T-helper 2 cell treated with Interferon-gamma antibody and Interleukin-4, amounts not matched to agents 5 μg/mL and 100 μg/mL, for 36 hours (primary cell): ENCODE data around the gene TMC4.
"Not testable (repeated sequence)": the region's sequence is repeated elsewhere in the genome, so short reads cannot be mapped to it uniquely, and the experiment has no call there.

ENCODE experiments used
- DNase-seq: peaks from one replicate; pipeline ENCODE4 v3.0.0; 2021; ENCODE audit warnings: low spot score
- H3K27ac Mint-ChIP-seq: one replicate; pipeline ENCODE4 v1.8.0; 2021; ENCODE audit warnings: mild to moderate bottlenecking, mixed read lengths
- H3K27me3 Mint-ChIP-seq: one replicate; pipeline ENCODE4 v1.8.0; 2021; ENCODE audit warnings: low read depth, mixed read lengths
- H3K36me3 Mint-ChIP-seq: one replicate; pipeline ENCODE4 v1.8.0; 2021; ENCODE audit warnings: low read depth, mixed read lengths
- H3K4me1 Mint-ChIP-seq: one replicate; pipeline ENCODE4 v1.8.0; 2021; ENCODE audit warnings: low read depth, mixed read lengths
- H3K4me3 Mint-ChIP-seq: one replicate; pipeline ENCODE4 v1.8.0; 2022; ENCODE audit warnings: mild to moderate bottlenecking, moderate library complexity, mixed read lengths
- H3K9me3 Mint-ChIP-seq: one replicate; pipeline ENCODE4 v1.8.0; 2021; ENCODE audit warnings: mixed read lengths

TMC4 gene, protein sequence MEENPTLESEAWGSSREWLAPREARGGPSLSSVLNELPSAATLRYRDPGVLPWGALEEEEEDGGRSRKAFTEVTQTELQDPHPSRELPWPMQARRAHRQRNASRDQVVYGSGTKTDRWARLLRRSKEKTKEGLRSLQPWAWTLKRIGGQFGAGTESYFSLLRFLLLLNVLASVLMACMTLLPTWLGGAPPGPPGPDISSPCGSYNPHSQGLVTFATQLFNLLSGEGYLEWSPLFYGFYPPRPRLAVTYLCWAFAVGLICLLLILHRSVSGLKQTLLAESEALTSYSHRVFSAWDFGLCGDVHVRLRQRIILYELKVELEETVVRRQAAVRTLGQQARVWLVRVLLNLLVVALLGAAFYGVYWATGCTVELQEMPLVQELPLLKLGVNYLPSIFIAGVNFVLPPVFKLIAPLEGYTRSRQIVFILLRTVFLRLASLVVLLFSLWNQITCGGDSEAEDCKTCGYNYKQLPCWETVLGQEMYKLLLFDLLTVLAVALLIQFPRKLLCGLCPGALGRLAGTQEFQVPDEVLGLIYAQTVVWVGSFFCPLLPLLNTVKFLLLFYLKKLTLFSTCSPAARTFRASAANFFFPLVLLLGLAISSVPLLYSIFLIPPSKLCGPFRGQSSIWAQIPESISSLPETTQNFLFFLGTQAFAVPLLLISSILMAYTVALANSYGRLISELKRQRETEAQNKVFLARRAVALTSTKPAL

DNA sequence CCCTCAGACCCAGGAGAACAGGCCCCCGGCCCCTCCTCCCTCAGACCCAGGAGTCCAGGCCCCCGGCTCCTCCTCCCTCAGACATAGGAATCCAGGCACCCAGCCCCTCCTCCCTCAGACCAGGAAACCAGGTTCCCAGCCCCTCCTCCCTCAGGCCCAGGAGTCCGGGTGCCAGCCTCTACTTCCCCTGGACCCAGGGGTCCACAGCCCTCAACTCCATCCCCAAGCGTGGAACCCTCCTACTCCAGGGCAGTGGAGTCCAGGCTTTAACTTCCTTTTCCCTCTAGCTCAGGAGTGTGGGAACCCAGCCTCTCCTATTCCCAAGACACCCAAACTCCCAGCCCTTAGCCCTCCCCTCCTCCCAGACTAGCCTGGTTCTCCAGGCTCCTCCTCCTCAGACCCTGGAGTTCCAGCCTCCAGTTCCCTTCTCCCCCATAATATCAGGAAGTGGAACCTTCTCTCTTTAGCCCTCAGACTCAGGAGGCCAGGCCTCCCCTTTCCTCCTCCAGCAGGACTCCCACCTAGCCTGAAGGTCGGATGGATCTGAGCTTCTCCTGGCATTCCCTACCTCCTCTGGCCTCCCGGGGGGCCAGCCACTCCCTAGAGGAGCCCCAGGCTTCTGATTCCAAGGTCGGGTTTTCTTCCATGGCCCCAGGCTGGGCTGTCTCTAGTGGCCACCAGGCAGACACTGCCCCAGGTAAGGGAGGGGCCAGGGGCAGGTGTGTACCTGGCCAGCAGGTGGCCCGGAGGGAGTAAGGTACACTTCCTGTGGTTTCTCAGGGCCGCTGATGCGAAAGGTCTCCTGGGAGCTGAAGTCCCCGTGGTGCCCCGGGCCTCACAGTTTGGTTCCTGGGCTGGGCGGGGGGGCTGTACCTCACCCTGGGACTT is at the start of gene TMC4:
Gene TMC4 (minus strand): TSS at position 690 of the 888 bp plus-strand sequence. CDS start 43 bp downstream, at position 647.
- peaks cover 5% of the 10 kb centered on the region for H3K4me1 Mint-ChIP-seq
- no peak for DNase-seq
- H3K27ac Mint-ChIP-seq: no peak within 1 kb of the TSS
- H3K4me3 Mint-ChIP-seq: no peak within 1 kb of the TSS
- H3K27me3 Mint-ChIP-seq: no peaks in the 10 kb centered on the region
- peaks cover 5% of the 10 kb centered on the region for H3K36me3 Mint-ChIP-seq
- no peaks in the 10 kb centered on the region for H3K9me3 Mint-ChIP-seq

DNA sequence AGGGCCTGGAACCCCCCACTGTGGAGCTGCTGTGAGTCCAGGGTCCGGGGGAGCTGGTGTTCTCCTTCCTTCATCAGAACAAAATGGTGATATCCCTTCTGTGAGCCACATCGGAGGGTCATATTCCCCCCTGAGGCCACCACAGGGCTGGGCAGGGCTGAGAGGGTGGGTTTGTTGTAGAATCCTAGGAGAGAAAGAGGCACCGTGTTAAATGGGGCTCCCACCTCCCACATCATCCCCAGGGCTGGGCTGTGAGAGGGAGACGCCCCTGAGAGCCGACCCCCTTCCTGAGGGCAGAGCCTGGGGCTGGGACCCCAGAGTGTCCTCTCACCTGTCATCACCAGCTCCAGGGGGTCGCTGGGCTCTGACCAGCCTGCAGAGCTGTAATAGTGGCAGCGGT is 49.0 kb upstream of the TMC4 start:
- H3K27ac Mint-ChIP-seq, H3K27me3 Mint-ChIP-seq, DNase-seq, H3K4me3 Mint-ChIP-seq, H3K4me1 Mint-ChIP-seq, H3K36me3 Mint-ChIP-seq, H3K9me3 Mint-ChIP-seq: not testable (repeated sequence)

DNA sequence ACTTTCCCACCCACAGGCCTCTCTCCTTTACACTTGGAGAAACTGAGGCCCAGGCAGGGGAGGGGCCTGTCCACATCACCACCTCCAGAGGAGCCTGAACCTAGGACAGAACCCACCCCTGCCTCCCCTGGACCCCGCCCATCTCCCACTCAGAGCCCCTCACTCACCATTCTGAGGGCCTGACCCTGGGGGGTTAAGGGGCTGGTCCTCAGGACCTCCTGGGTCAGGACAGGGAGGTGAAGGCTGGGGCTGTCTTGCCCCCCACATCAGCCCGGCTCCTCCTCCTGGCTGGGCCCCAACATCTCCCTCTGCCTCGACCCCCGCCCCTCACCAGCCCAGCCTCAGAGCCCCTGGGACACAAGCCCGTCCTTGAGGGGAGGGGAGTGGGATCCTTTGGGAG is 46.7 kb upstream of the TMC4 start:
- H3K4me1 Mint-ChIP-seq, H3K27me3 Mint-ChIP-seq, H3K9me3 Mint-ChIP-seq, H3K4me3 Mint-ChIP-seq, H3K27ac Mint-ChIP-seq, H3K36me3 Mint-ChIP-seq, DNase-seq: not testable (repeated sequence)

DNA sequence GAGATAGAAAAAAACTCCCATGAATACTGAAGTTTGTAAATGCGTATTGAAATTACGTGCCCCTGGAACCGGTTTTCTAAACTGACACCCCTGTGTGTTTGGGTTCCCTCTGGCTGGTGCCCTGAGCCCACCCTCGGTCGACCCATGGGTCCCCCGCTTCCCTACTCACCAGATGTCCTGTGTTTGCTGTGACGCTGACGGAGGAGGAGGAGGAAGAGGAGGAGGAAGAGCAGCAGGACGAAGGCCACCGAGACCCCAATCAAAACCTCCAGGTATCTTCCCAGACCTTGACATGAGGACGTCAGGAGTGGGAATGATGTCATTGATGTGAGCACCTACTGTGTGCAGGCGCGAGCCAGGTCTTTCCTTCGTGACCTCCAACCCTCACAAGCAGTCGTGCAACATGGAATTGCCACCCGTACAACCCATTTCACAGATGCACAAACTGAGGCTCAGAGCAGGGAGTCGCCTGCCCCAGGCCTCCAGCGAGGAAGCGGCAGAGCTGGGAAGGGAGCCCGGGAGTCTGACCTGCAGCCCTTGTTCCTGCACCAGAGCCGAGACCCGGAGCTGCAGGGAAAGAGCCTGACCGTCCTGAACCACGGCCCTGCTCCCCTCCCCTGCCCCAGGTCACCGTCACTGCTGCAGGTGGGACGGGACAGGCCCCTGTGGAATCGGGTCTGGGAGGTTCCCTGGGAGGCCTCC is 46.2 kb upstream of the TMC4 start:
- Mint-ChIP-seq H3K4me3 (no peak overlapping the region), H3K4me1 (peaks cover 5% of the 10 kb centered on the region), H3K27ac (no peak overlapping the region), H3K9me3 (no peaks in the 10 kb centered on the region), H3K36me3 (peaks cover 3% of the 10 kb centered on the region), H3K27me3 (peaks cover 3% of the 10 kb centered on the region)
- DNase-seq: no peak

DNA sequence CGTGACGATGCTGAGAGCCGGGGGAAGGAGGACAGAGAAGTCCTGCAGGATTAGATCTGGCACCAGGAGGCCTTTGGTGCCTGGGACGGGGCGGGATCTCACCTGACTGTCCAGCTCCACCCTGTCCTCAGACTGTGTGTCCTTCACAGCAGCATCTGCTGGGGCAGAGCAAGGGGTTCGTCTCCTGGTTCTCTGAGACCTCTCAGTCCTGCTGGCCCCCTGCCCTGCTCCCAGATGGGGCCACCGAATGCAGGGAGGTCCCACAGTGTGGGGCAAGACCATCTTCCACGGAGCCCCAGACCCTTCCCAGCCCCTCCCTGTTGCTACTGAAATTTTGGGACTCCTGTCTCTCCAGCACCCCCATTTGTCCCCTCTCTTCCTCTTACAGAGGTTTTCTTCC is 45.3 kb upstream of the TMC4 start:
- H3K27ac Mint-ChIP-seq: no peak overlapping the region
- no peaks in the 10 kb centered on the region for H3K27me3 Mint-ChIP-seq
- no peaks in the 10 kb centered on the region for H3K9me3 Mint-ChIP-seq
- peaks cover 5% of the 10 kb centered on the region for H3K4me1 Mint-ChIP-seq
- peaks cover 4% of the 10 kb centered on the region for H3K36me3 Mint-ChIP-seq
- DNase-seq: no peak
- no peak overlapping the region for H3K4me3 Mint-ChIP-seq

DNA sequence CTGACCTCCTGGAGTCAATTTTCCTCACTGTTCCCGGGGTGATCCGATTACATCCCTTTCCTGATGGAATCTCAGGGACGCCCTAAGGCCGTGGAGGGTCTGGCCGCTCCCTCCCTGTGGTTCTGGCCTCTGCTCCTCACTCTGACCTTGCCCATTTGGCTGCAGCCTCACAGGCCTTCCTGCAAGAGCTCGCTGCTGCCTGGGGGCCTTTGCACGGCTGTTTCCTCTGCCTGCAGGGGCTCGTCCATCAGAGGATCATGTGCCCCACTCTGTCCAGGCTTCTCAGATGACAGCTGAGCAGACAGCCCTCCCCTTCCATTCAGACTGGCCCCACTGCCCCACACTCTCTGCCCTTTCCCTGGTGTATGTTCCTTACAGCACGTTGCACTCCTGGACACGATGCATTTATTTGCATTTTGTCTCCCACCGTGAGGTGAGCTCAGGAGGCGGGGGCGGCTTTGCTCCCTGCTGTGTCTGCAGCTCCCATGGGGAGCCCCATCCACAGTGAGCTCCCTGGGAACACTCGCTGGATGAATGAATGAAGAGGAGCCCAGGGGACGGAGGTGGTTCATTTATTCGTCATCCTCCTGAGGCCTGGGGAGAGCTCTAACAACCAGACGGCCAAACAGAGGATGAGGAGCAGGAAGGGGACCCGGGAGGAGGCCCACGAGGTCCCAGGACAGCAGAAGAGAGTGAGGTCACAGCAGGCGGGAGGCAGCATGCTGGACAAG is 44.7 kb upstream of the TMC4 start:
- not testable (repeated sequence) for H3K27ac Mint-ChIP-seq, H3K27me3 Mint-ChIP-seq, H3K36me3 Mint-ChIP-seq, DNase-seq, H3K9me3 Mint-ChIP-seq, H3K4me3 Mint-ChIP-seq, H3K4me1 Mint-ChIP-seq

DNA sequence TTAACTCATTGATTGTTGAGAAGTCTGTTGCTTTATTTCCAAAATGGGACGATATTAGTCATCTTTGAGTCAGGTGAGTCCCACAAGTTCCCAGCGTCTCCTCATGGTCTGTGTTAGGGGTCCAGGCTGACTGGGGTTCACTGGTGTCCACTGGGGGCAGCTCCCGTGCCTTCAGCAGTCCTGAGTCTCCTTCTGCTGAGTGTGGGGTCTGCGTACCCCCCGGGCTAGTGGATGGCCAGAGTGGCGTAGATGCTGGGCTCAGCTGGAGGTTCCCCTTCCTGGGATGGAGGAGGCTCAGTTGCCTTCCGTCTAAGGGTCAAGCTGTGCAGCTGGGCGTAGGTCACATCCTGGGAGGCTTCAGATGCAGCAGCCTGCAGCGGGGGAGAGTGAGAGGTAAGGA is 43.9 kb upstream of the TMC4 start:
- no peaks in the 10 kb centered on the region for H3K9me3 Mint-ChIP-seq
- no peak overlapping the region for H3K4me3 Mint-ChIP-seq
- no peak for DNase-seq
- H3K27me3 Mint-ChIP-seq: no peaks in the 10 kb centered on the region
- no peaks in the 10 kb centered on the region for H3K4me1 Mint-ChIP-seq
- peaks cover 11% of the 10 kb centered on the region for H3K36me3 Mint-ChIP-seq
- H3K27ac Mint-ChIP-seq: no peak overlapping the region

DNA sequence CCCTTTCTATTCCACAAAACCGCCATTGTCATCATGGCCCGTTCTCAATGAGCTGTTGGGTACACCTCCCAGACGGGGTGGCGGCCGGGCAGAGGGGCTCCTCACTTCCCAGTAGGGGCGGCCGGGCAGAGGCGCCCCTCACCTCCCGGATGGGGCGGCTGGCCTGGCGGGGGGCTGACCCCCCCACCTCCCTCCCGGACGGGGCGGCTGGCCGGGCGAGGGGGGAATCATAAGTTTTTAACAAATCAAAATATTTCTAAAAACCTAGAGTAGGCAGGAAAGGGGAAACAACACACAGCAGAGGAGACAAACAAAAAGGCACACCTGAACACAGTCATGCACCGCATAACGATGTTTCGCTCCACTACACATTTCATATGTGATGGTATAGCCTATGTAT is 41.8 kb upstream of the TMC4 start:
- not testable (repeated sequence) for H3K27ac Mint-ChIP-seq, H3K9me3 Mint-ChIP-seq, DNase-seq, H3K27me3 Mint-ChIP-seq, H3K4me3 Mint-ChIP-seq
- peaks cover 24% of the 10 kb centered on the region for H3K36me3 Mint-ChIP-seq
- peaks cover 14% of the 10 kb centered on the region for H3K4me1 Mint-ChIP-seq

DNA sequence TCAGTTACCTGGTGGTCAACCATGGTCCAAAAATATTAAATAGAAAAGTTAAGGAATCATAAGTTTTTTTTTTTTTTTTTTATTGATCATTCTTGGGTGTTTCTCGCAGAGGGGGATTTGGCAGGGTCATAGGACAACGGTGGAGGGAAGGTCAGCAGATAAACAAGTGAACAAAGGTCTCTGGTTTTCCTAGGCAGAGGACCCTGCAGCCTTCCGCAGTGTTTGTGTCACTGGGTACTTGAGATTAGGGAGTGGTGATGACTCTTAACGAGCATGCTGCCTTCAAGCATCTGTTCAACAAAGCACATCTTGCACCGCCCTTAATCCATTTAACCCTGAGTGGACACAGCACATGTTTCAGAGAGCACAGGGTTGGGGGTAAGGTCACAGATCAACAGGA is 41.3 kb upstream of the TMC4 start:
- H3K36me3 Mint-ChIP-seq: peaks cover 24% of the 10 kb centered on the region
- H3K4me1 Mint-ChIP-seq: peaks cover 19% of the 10 kb centered on the region
- not testable (repeated sequence) for DNase-seq, H3K4me3 Mint-ChIP-seq, H3K9me3 Mint-ChIP-seq, H3K27me3 Mint-ChIP-seq, H3K27ac Mint-ChIP-seq

DNA sequence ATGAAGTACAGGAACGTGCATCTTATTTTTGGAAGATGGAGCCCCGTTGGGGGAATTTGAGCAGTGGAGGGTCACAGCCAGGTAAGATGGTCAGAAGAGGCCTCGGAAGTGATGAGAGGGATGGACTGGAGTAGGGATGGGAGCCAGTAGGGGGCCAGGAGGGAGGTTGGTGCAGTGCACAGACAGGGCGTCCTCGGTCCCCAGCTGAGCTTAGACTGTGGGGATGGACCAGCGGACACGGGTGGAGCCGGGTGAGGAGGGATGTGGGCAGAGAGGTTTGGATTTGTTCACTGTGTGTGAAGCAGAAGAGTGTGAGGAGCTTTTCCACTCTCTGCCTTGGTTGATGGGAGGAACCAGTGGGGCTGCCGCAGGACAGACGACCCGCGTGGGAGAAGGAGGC is 38.3 kb upstream of the TMC4 start:
- H3K4me3 Mint-ChIP-seq: peak overlapping the region; percentile 23
- no peaks in the 10 kb centered on the region for H3K9me3 Mint-ChIP-seq
- peaks cover 41% of the 10 kb centered on the region for H3K4me1 Mint-ChIP-seq
- H3K27ac Mint-ChIP-seq: peak overlapping the region; percentile 86
- DNase-seq: no peak
- peaks cover 45% of the 10 kb centered on the region for H3K36me3 Mint-ChIP-seq
- no peaks in the 10 kb centered on the region for H3K27me3 Mint-ChIP-seq

DNA sequence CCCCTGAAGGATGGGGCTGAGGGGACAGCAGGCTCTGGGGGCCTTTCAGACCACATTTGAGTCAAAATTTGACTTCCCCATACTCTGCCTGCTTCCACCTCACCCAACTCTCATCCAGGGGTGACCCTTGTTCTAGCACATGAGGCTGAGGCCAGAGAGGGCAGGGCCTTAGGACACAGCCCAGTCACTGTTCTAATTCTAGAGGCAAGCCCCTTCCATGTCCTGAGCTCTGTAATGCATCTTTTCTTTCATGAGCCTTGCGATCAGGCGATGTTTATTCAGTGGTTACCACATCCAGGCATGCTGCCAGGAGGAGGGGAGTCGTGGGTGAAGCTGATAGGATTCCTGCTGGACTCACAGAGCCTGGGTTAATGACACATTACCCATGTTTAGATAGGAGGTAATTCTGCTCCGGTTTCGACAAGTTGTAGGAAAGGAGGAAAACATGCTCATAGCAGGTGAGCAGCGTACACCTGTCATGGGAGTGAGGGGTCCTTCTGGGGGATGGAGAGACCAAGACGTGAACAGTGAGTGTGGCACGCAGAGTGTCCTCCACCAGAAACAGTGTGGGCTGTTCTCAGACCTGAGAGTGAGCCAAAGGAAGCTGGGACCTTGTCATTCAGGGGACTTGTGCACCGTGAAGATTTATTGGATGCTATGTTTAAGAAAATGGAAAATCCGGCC is 37.0 kb upstream of the TMC4 start:
- peak overlapping the region; percentile 84 for H3K27ac Mint-ChIP-seq
- H3K4me1 Mint-ChIP-seq: peaks cover 50% of the 10 kb centered on the region
- no peak for DNase-seq
- H3K36me3 Mint-ChIP-seq: peaks cover 55% of the 10 kb centered on the region
- peak overlapping the region; percentile 58 for H3K4me3 Mint-ChIP-seq
- H3K27me3 Mint-ChIP-seq: no peaks in the 10 kb centered on the region
- no peaks in the 10 kb centered on the region for H3K9me3 Mint-ChIP-seq

DNA sequence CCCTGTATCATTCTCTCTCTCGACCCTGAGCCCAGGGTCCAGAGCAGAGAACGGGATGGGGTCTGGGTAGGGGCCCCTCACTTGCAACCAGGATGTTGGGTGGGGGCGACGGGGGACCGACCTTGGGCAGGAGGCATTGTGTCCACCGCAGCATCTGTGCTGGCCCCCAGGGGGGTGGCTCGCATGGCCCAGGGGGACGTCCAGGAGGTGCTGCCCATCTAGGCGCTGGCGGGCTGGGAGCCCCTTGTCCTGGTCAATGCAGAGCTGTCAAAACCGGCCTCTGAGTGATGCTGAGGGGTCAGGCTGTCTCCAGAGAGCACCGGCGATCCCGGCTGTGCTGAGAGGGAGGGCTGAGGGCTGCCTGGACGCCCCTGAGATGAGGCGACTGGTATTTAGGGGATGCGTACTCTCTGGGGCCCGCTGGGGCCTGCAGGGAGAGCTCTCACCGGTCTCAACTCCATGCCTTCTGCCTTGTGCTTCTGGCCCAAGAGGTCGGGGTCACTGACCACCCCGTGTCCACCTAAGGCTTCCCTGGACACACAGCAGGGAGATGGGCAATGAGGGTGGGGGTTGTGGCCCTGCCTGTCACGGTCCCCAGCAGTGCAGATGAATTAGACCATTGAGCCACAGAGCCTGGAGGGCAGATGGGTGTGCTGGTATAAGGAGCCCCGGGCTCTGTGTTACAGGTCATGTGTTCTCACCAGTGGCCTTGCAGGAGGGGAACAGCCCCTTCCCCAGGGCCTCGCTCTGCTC is 36.3 kb upstream of the TMC4 start:
- Mint-ChIP-seq H3K9me3 (no peaks in the 10 kb centered on the region), H3K27ac (peak overlapping the region; percentile 55), H3K4me1 (peaks cover 57% of the 10 kb centered on the region), H3K36me3 (peaks cover 63% of the 10 kb centered on the region), H3K4me3 (no peak overlapping the region), H3K27me3 (no peaks in the 10 kb centered on the region)
- no peak for DNase-seq
